A549 treated with GW870086 at 1 μM for 4 hours (cell line): ENCODE measurements around the gene CDC20. TPM values are rescaled to one million over a fixed set of nuclear protein-coding genes. Genes with fewer than 3 reads are reported as not detected.

ENCODE experiments used
- total RNA-seq: library from RNA; stranded (reverse); fragments of 200-300 nt; extraction: Qiagen RNA extraction; gene quantifications from 5 replicates; pipeline ENCODE4 v1.2.3, GENCODE V29; 2022; ENCODE audit warnings: low read depth

Gene CDC20
- total RNA-seq: 183 to 218 TPM (median 206 TPM) in 5 replicates

GRCh38 chr1:43358746-43359693 is at the start of gene CDC20:
Gene CDC20, plus strand, starts transcription at chr1:43358981. Its CDS starts 235 bp downstream, at chr1:43359216.

GRCh38 chr1:43337588-43337987 is 21.2 kb upstream of the CDC20 start, which contains the start of gene MPL:
Gene MPL, plus strand, starts transcription at chr1:43337818. Its CDS starts 31 bp downstream, at chr1:43337849.

DNA sequence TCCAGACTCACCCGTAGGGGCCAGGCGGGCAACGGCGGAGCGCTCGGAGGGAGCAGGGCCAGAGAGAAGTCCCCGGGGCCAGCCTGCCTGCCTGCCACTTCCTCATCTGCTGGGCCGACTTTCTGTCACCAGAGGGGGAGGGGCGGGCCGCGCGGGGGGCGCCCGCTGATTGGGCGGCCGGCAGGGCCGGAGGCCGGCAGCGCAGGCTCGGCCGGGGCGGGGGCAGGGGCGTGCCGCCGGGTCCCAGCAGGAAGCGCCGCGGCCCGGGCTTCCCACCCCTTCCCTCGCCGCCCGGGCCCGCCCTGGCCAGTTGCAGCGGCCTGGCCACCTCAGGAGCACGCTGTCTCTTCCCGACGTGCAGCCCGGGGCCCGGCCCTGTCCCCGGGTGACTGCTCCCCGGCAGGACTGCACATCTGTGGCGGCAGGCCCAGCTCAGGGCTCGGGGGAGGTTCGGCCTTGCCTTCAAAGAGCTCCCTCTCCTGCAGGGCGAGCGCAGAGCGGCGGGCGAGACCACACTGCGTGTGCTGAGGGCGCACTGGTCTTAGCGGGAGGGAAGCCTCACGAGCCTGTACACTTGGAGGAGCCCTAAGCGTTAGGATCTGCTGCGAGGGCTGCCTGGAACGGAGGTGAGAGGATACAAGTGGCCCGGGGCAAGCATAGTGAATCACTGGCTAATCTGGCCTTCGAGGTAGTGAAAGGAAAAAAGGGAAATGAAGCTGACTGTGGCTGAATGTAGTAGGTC is 9.3 kb downstream of the CDC20 start, which contains the start of gene ELOVL1:
TSS of gene ELOVL1 (minus strand) at position 108 of the 742 bp plus-strand sequence. CDS start 2,402 bp downstream, outside the sequence.

DNA sequence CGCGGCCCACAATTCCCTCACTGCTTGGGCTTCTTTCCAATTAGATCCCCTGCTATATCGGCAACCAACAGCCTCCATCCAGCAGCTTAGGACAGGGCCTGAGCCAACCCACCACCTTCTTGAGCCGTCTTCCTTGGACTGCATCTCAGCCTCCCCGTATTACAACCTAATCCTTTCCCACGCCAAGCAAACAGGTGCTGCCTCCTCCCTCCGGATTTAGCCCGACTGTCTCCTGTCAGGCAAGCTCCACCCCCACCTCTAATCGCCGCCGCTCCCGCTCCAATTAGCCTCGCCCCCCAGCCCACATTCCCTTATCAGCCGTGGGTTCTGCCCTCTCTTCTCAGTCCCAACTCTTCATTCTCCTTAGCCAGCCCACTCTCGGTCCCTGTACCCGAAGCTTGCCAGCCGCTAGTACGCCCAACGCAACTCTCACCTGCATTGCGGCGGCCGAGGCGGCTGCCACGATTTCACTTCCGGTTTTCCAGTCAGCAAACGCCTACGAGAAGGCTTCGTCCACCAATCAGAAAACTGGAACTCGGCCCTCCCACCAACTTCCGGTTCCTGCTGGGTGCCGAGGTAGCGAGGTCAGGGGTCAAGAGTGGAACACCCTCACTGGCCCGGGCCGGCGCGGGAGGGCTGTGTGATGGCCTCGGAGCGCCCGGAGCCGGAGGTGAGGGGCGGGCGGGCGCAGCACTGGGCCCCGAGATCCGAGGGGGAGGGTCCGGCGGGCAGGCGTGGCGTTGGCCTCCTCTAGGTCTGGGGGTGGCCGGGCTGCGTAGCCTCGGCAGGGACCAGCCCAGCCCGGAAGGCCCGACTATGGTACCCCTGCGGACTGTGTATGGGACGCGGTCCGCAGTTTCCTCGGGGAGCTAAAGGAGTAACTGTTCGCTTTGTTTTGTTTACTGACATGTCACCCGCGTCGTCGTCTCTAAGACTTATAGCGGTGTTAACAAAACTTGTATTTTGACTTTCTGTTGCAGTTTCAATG is 30.8 kb downstream of the CDC20 start, which contains the start of the genes MED8 and SZT2:
TSS of gene MED8 (minus strand) at position 475 of the 988 bp plus-strand sequence. CDS start at position 439, 36 bp downstream.
TSS of gene SZT2 (plus strand) at position 574 of the 988 bp plus-strand sequence. CDS start at position 644, 70 bp downstream.

Other genes starting within 250 kb of the CDC20 start
- 173 to 203 TPM (median 188 TPM) in 5 replicates for gene EBNA1BP2, start 186.7 kb upstream of the CDC20 start, total RNA-seq
- 0.31 to 1.4 TPM (median 0.49 TPM) in 5 replicates for gene CFAP57, start 186.7 kb upstream of the CDC20 start, total RNA-seq
- not detected in 5 replicates for gene TMEM125, start 89.0 kb upstream of the CDC20 start, total RNA-seq
- gene C1orf210, start 73.4 kb upstream of the CDC20 start, total RNA-seq: not detected in 5 replicates
- not detected in 5 replicates for gene TIE1, start 58.0 kb upstream of the CDC20 start, total RNA-seq
- 0.07 to 0.30 TPM in 2 of 5 replicates, not detected in the others for gene MPL, start 21.2 kb upstream of the CDC20 start, total RNA-seq
- 132 to 153 TPM (median 140 TPM) in 5 replicates for gene ELOVL1, start 9.0 kb downstream of the CDC20 start, total RNA-seq
- gene MED8, start 30.8 kb downstream of the CDC20 start, total RNA-seq: 31.7 to 39.9 TPM (median 36.5 TPM) in 5 replicates
- 4.9 to 7.5 TPM (median 6.9 TPM) in 5 replicates for gene SZT2, start 30.9 kb downstream of the CDC20 start, total RNA-seq
- 10.1 to 16.1 TPM (median 14.6 TPM) in 5 replicates for gene HYI, start 95.0 kb downstream of the CDC20 start, total RNA-seq
- gene PTPRF, start 171.9 kb downstream of the CDC20 start, total RNA-seq: 79.0 to 101 TPM (median 91.8 TPM) in 5 replicates